WTC11 (cell line): ENCODE data around the gene BCO1. TPM values are rescaled to one million over a fixed set of nuclear protein-coding genes. Genes with fewer than 3 reads are reported as not detected.
A peak's percentile ranks its signal among the peaks of the same experiment; 100 is the strongest.

Source experiments
- ATAC-seq: fragments of 200-7000 bp; cut with Tn5 transposase; 2 replicates; pipeline ENCODE4 v1.10.0; 2021; ENCODE audit warnings: mild to moderate bottlenecking, moderate library complexity
- CTCF ChIA-PET: fragments of 300-600 bp; sonication (Branson Sonifier 250); formaldehyde crosslinking; loops from one replicate; lab custom pipeline; 2021; ENCODE audit warnings: antibody characterized with exemption; lab: Charles Lee
- POLR2A ChIA-PET: fragments of 350-600 bp; sonication (Branson Sonifier 250); formaldehyde crosslinking; loops from one replicate; lab custom pipeline; 2021; ENCODE audit warnings: antibody characterized with exemption; lab: Charles Lee
- DNase-seq: peaks from one replicate; pipeline ENCODE4 v3.0.0; 2021; ENCODE audit warnings: low spot score
- H3K27ac Mint-ChIP-seq: 2 replicates; pipeline ENCODE4 v1.8.0; 2021; ENCODE audit warnings: mixed read lengths
- H3K27me3 Mint-ChIP-seq: 2 replicates; pipeline ENCODE4 v1.8.0; 2021; ENCODE audit warnings: low read depth, mild to moderate bottlenecking, moderate library complexity, mixed read lengths
- H3K36me3 Mint-ChIP-seq: 2 replicates; pipeline ENCODE4 v1.8.0; 2021; ENCODE audit warnings: mixed read lengths
- H3K4me1 Mint-ChIP-seq: 2 replicates; pipeline ENCODE4 v1.8.0; 2022; ENCODE audit warnings: mixed read lengths
- H3K4me3 Mint-ChIP-seq: 2 replicates; pipeline ENCODE4 v1.8.0; 2021; ENCODE audit warnings: mild to moderate bottlenecking, moderate library complexity, mixed read lengths
- H3K9me3 Mint-ChIP-seq: 2 replicates; pipeline ENCODE4 v1.8.0; 2021; ENCODE audit warnings: mixed read lengths
- ATF3 ChIP-seq: sonication (generic); formaldehyde crosslinking; conservative IDR thresholded peaks from 2 replicates; pipeline ENCODE4 v1.8.1; 2022; ENCODE audit warnings: mild to moderate bottlenecking, missing genetic modification reagents
- CBFB ChIP-seq: sonication (generic); formaldehyde crosslinking; IDR thresholded peaks from 2 replicates; pipeline ENCODE4 v1.8.1; 2022; ENCODE audit warnings: mild to moderate bottlenecking, low read depth, missing genetic modification reagents
- CDX4 ChIP-seq: fragments of 250-450 bp; sonication (Bioruptor Pico); IDR thresholded peaks from 2 replicates; pipeline ENCODE4 v1.9.0; 2021; ENCODE audit warnings: moderate library complexity, mild to moderate bottlenecking, inconsistent platforms, borderline replicate concordance
- CREB1 ChIP-seq: sonication (generic); formaldehyde crosslinking; IDR thresholded peaks from 2 replicates; pipeline ENCODE4 v1.8.0; 2023; ENCODE audit warnings: mild to moderate bottlenecking, missing genetic modification reagents
- CREM ChIP-seq: sonication (generic); formaldehyde crosslinking; IDR thresholded peaks from 2 replicates; pipeline ENCODE4 v1.8.1; 2022; ENCODE audit warnings: mild to moderate bottlenecking, missing genetic modification reagents, moderate library complexity
- E2F1 ChIP-seq: sonication (generic); formaldehyde crosslinking; IDR thresholded peaks from 2 replicates; pipeline ENCODE4 v1.8.0; 2022; ENCODE audit warnings: mild to moderate bottlenecking, missing genetic modification reagents
- E2F4 ChIP-seq: sonication (generic); formaldehyde crosslinking; IDR thresholded peaks from 2 replicates; pipeline ENCODE4 v1.8.1; 2022; ENCODE audit warnings: low read depth, mild to moderate bottlenecking, moderate library complexity, missing genetic modification reagents, borderline replicate concordance
- E2F5 ChIP-seq: sonication (generic); formaldehyde crosslinking; IDR thresholded peaks from 2 replicates; pipeline ENCODE4 v1.8.1; 2022; ENCODE audit warnings: mild to moderate bottlenecking, moderate library complexity, missing genetic modification reagents
- EMX1 ChIP-seq: fragments of 250-450 bp; sonication (Bioruptor Pico); IDR thresholded peaks from 2 replicates; pipeline ENCODE4 v1.8.0; 2021; ENCODE audit warnings: mild to moderate bottlenecking
- HMGA2 ChIP-seq: fragments of 250-450 bp; sonication (Bioruptor Pico); IDR thresholded peaks from 2 replicates; pipeline ENCODE4 v1.4.0; 2021; ENCODE audit warnings: mild to moderate bottlenecking, moderate library complexity
- HMGXB4 ChIP-seq: sonication (generic); formaldehyde crosslinking; IDR thresholded peaks from 2 replicates; pipeline ENCODE4 v1.8.1; 2023; ENCODE audit warnings: mild to moderate bottlenecking, moderate library complexity, missing genetic modification reagents
- MAX ChIP-seq: sonication (generic); formaldehyde crosslinking; IDR thresholded peaks from 2 replicates; pipeline ENCODE4 v1.8.0; 2022; ENCODE audit warnings: mild to moderate bottlenecking, missing genetic modification reagents
- MXD4 ChIP-seq: fragments of 250-450 bp; sonication (Bioruptor Pico); IDR thresholded peaks from 2 replicates; pipeline ENCODE4 v1.8.0; 2021; ENCODE audit warnings: mild to moderate bottlenecking, moderate library complexity, borderline replicate concordance
- NR1H2 ChIP-seq: sonication (generic); formaldehyde crosslinking; IDR thresholded peaks from 2 replicates; pipeline ENCODE4 v1.9.0; 2021; ENCODE audit warnings: mild to moderate bottlenecking, moderate library complexity, missing genetic modification reagents
- NR2C2 ChIP-seq: sonication (generic); formaldehyde crosslinking; IDR thresholded peaks from 2 replicates; pipeline ENCODE4 v1.8.0; 2022; ENCODE audit warnings: mild to moderate bottlenecking, missing genetic modification reagents
- PRDM15 ChIP-seq: sonication (generic); formaldehyde crosslinking; IDR thresholded peaks from 2 replicates; pipeline ENCODE4 v1.8.0; 2022; ENCODE audit warnings: missing genetic modification reagents
- USF2 ChIP-seq: sonication (generic); formaldehyde crosslinking; IDR thresholded peaks from 2 replicates; pipeline ENCODE4 v1.8.1; 2023; ENCODE audit warnings: mild to moderate bottlenecking, missing genetic modification reagents, moderate library complexity
- ZBTB43 ChIP-seq: sonication (generic); formaldehyde crosslinking; IDR thresholded peaks from 2 replicates; pipeline ENCODE4 v1.8.1; 2023; ENCODE audit warnings: mild to moderate bottlenecking, missing genetic modification reagents
- ZMAT4 ChIP-seq: fragments of 250-450 bp; sonication (Bioruptor Pico); IDR thresholded peaks from 2 replicates; pipeline ENCODE4 v1.9.0; 2021; ENCODE audit warnings: mild to moderate bottlenecking
- ZNF219 ChIP-seq: sonication (generic); formaldehyde crosslinking; IDR thresholded peaks from 2 replicates; pipeline ENCODE4 v1.8.0; 2023; ENCODE audit warnings: missing genetic modification reagents, mild to moderate bottlenecking, borderline replicate concordance
- ZNF232 ChIP-seq: sonication (generic); formaldehyde crosslinking; IDR thresholded peaks from 2 replicates; pipeline ENCODE4 v1.8.0; 2022; ENCODE audit warnings: mild to moderate bottlenecking, missing genetic modification reagents
- ZNF396 ChIP-seq: fragments of 250-450 bp; sonication (Bioruptor Pico); IDR thresholded peaks from 2 replicates; pipeline ENCODE4 v1.8.0; 2021; ENCODE audit warnings: mild to moderate bottlenecking, moderate library complexity, borderline replicate concordance
- ZNF416 ChIP-seq: fragments of 250-450 bp; sonication (Bioruptor Pico); IDR thresholded peaks from 2 replicates; pipeline ENCODE4 v1.9.0; 2021; ENCODE audit warnings: mild to moderate bottlenecking, inconsistent platforms
- total RNA-seq: library from RNA; stranded (reverse); gene quantifications from 3 replicates; pipeline ENCODE4 v1.2.3, GENCODE V29; 2021

Gene BCO1
- total RNA-seq, 1 experiment from 2014 or later: 0.15 TPM

GRCh38 chr16:81314603-81315270, 76.2 kb downstream of the BCO1 start, which contains the start of gene GAN:
Gene GAN, plus strand, starts transcription at chr16:81314962. Its CDS starts 152 bp downstream, at chr16:81315114.
- peak within 1 kb of the TSS; percentile 98 for H3K4me3 Mint-ChIP-seq
- H3K27ac Mint-ChIP-seq: peak within 1 kb of the TSS; percentile 96
- POLR2A ChIA-PET: interaction anchor here (0.6 to 2.1 kb wide), 9 partner anchors 13 to 855 kb away, joined by 3 to 7 read pairs (median 4); partner anchors contain the start of genes CENPN and MPHOSPH6
- TF ChIP-seq MAX (CRISPR knock-in tag) (peak; percentile 73), MXD4 (CRISPR knock-in tag) (no peak), ZNF416 (CRISPR knock-in tag) (peak; percentile 58; the same call in 1 of the 2 replicates), HMGA2 (CRISPR knock-in tag) (0 out of 2 replicates have a peak, but pooled peaks have one; percentile 10), CREB1 (CRISPR knock-in tag) (no peak; the same call in none of the 2 replicates), ATF3 (CRISPR knock-in tag) (no peak), ZNF232 (CRISPR knock-in tag) (0 out of 2 replicates have a peak, but pooled peaks have one; percentile 25), CDX4 (CRISPR knock-in tag) (no peak), ZBTB43 (peak; percentile 55; the same call in 1 of the 2 replicates), USF2 (CRISPR knock-in tag) (peak; percentile 83), ZNF219 (CRISPR knock-in tag) (0 out of 2 replicates have a peak, but pooled peaks have one; percentile 65), EMX1 (CRISPR knock-in tag) (no peak), ZMAT4 (CRISPR knock-in tag) (no peak), E2F1 (CRISPR knock-in tag) (no peak; the same call in 1 of the 2 replicates), E2F5 (CRISPR knock-in tag) (peak; percentile 89), CREM (CRISPR knock-in tag) (peak; percentile 97), NR2C2 (no peak), ZNF396 (CRISPR knock-in tag) (no peak), HMGXB4 (CRISPR knock-in tag) (peak; percentile 63; the same call in 1 of the 2 replicates), E2F4 (CRISPR knock-in tag) (0 out of 2 replicates have a peak, but pooled peaks have one; percentile 70), PRDM15 (CRISPR knock-in tag) (no peak), CBFB (peak; percentile 85; the same call in 1 of the 2 replicates), NR1H2 (CRISPR knock-in tag) (no peak)

More at GRCh38 chr16:81314603-81315270, 76.2 kb downstream of the BCO1 start, which contains the start of gene GAN:
- CTCF ChIA-PET: interaction anchor here (0.5 to 2.0 kb wide), 6 partner anchors 54 to 527 kb away, joined by 3 to 10 read pairs (median 4); no protein-coding TSS in a partner anchor
- DNase-seq: peak; percentile 96
- Mint-ChIP-seq H3K9me3 (no peaks in the 10 kb centered on the region), H3K4me1 (peaks cover 41% of the 10 kb centered on the region), H3K27me3 (peaks cover 4% of the 10 kb centered on the region; the same call in 1 of the 2 replicates), H3K36me3 (peaks cover 3% of the 10 kb centered on the region)
- peak; percentile 91 for ATAC-seq
